Loucy (cell line): ENCODE measurements around the gene EPB41L2.
"Not testable (repeated sequence)": the region's sequence is repeated elsewhere in the genome, so short reads cannot be mapped to it uniquely, and the experiment has no call there.

Experiments used
- H2AFZ ChIP-seq: fragments of 200-600 bp; sonication (generic); 2 replicates; pipeline ENCODE4 v1.6.0; 2016; ENCODE audit warnings: antibody characterized with exemption, mild to moderate bottlenecking, low read length, moderate library complexity
- H3F3A ChIP-seq: fragments of 200-600 bp; 2 replicates; pipeline ENCODE4 v1.6.0; 2016; ENCODE audit warnings: antibody characterized with exemption, low read depth, mild to moderate bottlenecking
- H3K27me3 ChIP-seq: fragments of 200-600 bp; sonication (generic); 2 replicates; pipeline ENCODE4 v1.6.1; 2014; ENCODE audit warnings: low read length, mild to moderate bottlenecking; ENCODE audit not compliant: insufficient read depth, poor library complexity, severe bottlenecking
- H3K36me3 ChIP-seq: fragments of 200-600 bp; sonication (generic); 2 replicates; pipeline ENCODE4 v1.6.1; 2016; ENCODE audit warnings: low read length; ENCODE audit not compliant: insufficient read depth
- H3K4me1 ChIP-seq: fragments of 200-600 bp; sonication (generic); 2 replicates; pipeline ENCODE4 v1.5.1; 2014; ENCODE audit warnings: low read length, mild to moderate bottlenecking; ENCODE audit not compliant: insufficient read depth, poor library complexity, severe bottlenecking
- H3K4me2 ChIP-seq: fragments of 200-600 bp; sonication (generic); 2 replicates; pipeline ENCODE4 v1.6.0; 2014; ENCODE audit warnings: antibody characterized with exemption, low read length, low read depth, mild to moderate bottlenecking; ENCODE audit not compliant: poor library complexity, severe bottlenecking
- H3K4me3 ChIP-seq: fragments of 200-600 bp; sonication (generic); 2 replicates; pipeline ENCODE4 v1.5.1; 2014; ENCODE audit warnings: low read length, mild to moderate bottlenecking, mixed read lengths; ENCODE audit not compliant: poor library complexity, severe bottlenecking
- H3K79me2 ChIP-seq: fragments of 200-600 bp; sonication (generic); 2 replicates; pipeline ENCODE4 v1.6.1; 2014; ENCODE audit warnings: low read length; ENCODE audit not compliant: insufficient read depth
- H3K9ac ChIP-seq: fragments of 200-600 bp; sonication (generic); 2 replicates; pipeline ENCODE4 v1.6.0; 2014; ENCODE audit warnings: mild to moderate bottlenecking, low read depth, low read length, moderate library complexity; ENCODE audit not compliant: poor library complexity, severe bottlenecking
- H3K9me2 ChIP-seq: fragments of 200-600 bp; sonication (generic); replicated peaks from 2 replicates; pipeline ENCODE4 v1.6.1; 2016; ENCODE audit warnings: low read depth, low read length, mixed read lengths
- H3K9me3 ChIP-seq: fragments of 200-600 bp; sonication (generic); 2 replicates; pipeline ENCODE4 v1.6.1; 2014; ENCODE audit warnings: mild to moderate bottlenecking, antibody characterized with exemption, low read length, low read depth; ENCODE audit not compliant: insufficient read depth
- H4K20me1 ChIP-seq: fragments of 200-600 bp; sonication (generic); 2 replicates; pipeline ENCODE4 v1.6.0; 2014; ENCODE audit warnings: antibody characterized with exemption, low read length, mild to moderate bottlenecking; ENCODE audit not compliant: insufficient read depth, poor library complexity, severe bottlenecking
- CTCF ChIP-seq: fragments of 200-600 bp; sonication (generic); conservative IDR thresholded peaks from 2 replicates; pipeline ENCODE4 v1.5.1; 2014; ENCODE audit warnings: mild to moderate bottlenecking, antibody characterized with exemption, low read length
- EZH2phosphoT487 ChIP-seq: fragments of 200-600 bp; IDR thresholded peaks from 2 replicates; pipeline ENCODE4 v1.6.1; 2018; ENCODE audit warnings: antibody characterized with exemption, mild to moderate bottlenecking, moderate library complexity, borderline replicate concordance

Gene EPB41L2

GRCh38 chr6:130811932-130812331, 251.1 kb downstream of the EPB41L2 start:
- H3K4me3 ChIP-seq = no peak overlapping the region
- TF ChIP-seq EZH2phosphoT487 = no peak
- H3K9ac ChIP-seq = no peak overlapping the region

GRCh38 chr6:130810307-130811030, 252.6 kb downstream of the EPB41L2 start:
- H3K9ac ChIP-seq = no peak overlapping the region
- H3K9me2 ChIP-seq = no peaks in the 10 kb centered on the region
- H3K4me2 ChIP-seq = no peak overlapping the region
- H3F3A ChIP-seq = no peaks in the 10 kb centered on the region
- H3K36me3 ChIP-seq = no peaks in the 10 kb centered on the region
- H4K20me1 ChIP-seq = no peaks in the 10 kb centered on the region
- TF ChIP-seq CTCF = no peak
- TF ChIP-seq EZH2phosphoT487 = no peak
- H3K4me1 ChIP-seq = no peaks in the 10 kb centered on the region
- no peaks in the 10 kb centered on the region for H3K27me3 ChIP-seq
- no peaks in the 10 kb centered on the region for H3K9me3 ChIP-seq
- no peaks in the 10 kb centered on the region for H3K79me2 ChIP-seq
- no peak overlapping the region for H3K4me3 ChIP-seq
- no peak overlapping the region for H2AFZ ChIP-seq

More at GRCh38 chr6:130811932-130812331, 251.1 kb downstream of the EPB41L2 start:
- H3K36me3 ChIP-seq = no peaks in the 10 kb centered on the region
- H2AFZ ChIP-seq = no peak overlapping the region
- no peaks in the 10 kb centered on the region for H3K9me3 ChIP-seq
- no peaks in the 10 kb centered on the region for H3K9me2 ChIP-seq
- no peaks in the 10 kb centered on the region for H3K4me1 ChIP-seq
- no peaks in the 10 kb centered on the region for H3K27me3 ChIP-seq
- no peaks in the 10 kb centered on the region for H3F3A ChIP-seq
- H3K4me2 ChIP-seq = no peak overlapping the region
- H4K20me1 ChIP-seq = no peaks in the 10 kb centered on the region
- no peaks in the 10 kb centered on the region for H3K79me2 ChIP-seq

GRCh38 chr6:130801368-130801767, 261.7 kb downstream of the EPB41L2 start:
- H3F3A ChIP-seq, H3K9me2 ChIP-seq, H3K27me3 ChIP-seq, H3K4me3 ChIP-seq, H4K20me1 ChIP-seq, H3K79me2 ChIP-seq, H3K4me2 ChIP-seq, H3K9me3 ChIP-seq, H3K9ac ChIP-seq, H3K4me1 ChIP-seq, H2AFZ ChIP-seq, H3K36me3 ChIP-seq: not testable (repeated sequence)

DNA sequence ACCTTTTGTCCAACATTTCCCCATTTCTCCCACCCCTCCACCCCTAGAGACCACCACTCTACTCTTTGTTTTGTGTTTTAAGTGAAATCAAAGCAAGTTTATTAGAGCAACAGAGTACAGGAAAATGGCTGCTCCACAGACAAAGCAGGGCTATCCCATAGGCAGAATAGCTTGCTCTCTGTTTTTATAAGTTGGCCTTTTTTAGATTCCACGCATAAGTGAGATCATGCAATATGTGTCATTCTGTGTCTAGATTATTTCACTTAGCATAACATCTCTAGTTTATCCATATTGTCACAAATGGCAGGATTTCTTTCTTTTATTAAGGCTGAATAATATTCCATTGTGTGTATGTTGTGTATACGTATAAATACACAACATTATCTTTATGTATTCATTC, 266.0 kb downstream of the EPB41L2 start:
- Histone ChIP-seq H3K4me2 (no peak overlapping the region), H3K9me3 (no peaks in the 10 kb centered on the region), H3F3A (no peaks in the 10 kb centered on the region), H3K4me1 (no peaks in the 10 kb centered on the region), H3K36me3 (no peaks in the 10 kb centered on the region), H3K79me2 (no peaks in the 10 kb centered on the region), H3K9me2 (no peaks in the 10 kb centered on the region), H3K9ac (no peak overlapping the region), H4K20me1 (no peaks in the 10 kb centered on the region), H3K27me3 (no peaks in the 10 kb centered on the region), H2AFZ (no peak overlapping the region), H3K4me3 (no peak overlapping the region)
- TF ChIP-seq EZH2phosphoT487 (no peak), CTCF (no peak)
